HepG2 (cell line): Measurements from ENCODE around the gene EBLN2. TPM values are rescaled to one million over a fixed set of nuclear protein-coding genes. Genes with fewer than 3 reads are reported as not detected.

Experiments
- ATAC-seq: fragments of 200-7000 bp; cut with Tn5 transposase; 3 replicates; pipeline ENCODE4 v1.9.1; 2020; ENCODE audit warnings: mild to moderate bottlenecking, moderate library complexity
- BruUV-seq: library from RNA; stranded (reverse); fragments of 400-500 nt; replicated peaks from 2 replicates; lab custom pipeline; 2021; lab: Mats Ljungman, UMichigan
- CTCF ChIA-PET: fragments of 300-600 bp; formaldehyde crosslinking; extraction: SDS; loops from one replicate; lab custom pipeline; 2021; ENCODE audit warnings: low total read pairs, inconsistent platforms, low intra/inter-chr PET ratio; lab: Yijun Ruan, JAX
- POLR2A ChIA-PET: fragments of 350-600 bp; sonication (Branson Sonifier 250); formaldehyde crosslinking; loops from one replicate; lab custom pipeline; 2020; ENCODE audit warnings: antibody characterized with exemption, inconsistent platforms; lab: Yijun Ruan, JAX
- DNase-seq: peaks from one replicate; pipeline ENCODE4 v3.0.0-alpha.2; 2015; ENCODE audit warnings: low spot score
- FAIRE-seq: peaks from 3 replicates; lab custom pipeline; 2011; peaks lifted over from hg19 to GRCh38; lab: Jason Lieb, UNC
- H2AFZ ChIP-seq: one replicate; pipeline ENCODE4 v1.6.1; 2011; ENCODE audit warnings: low read length, inconsistent platforms
- H3K27ac ChIP-seq: fragments of 300-600 bp; 3 replicates; pipeline ENCODE4 v1.8.0; 2011; ENCODE audit warnings: mixed run types, mild to moderate bottlenecking, mixed read lengths, low read length, inconsistent platforms; ENCODE audit not compliant: insufficient read depth; ENCODE audit errors: extremely low read length
- H3K27me3 ChIP-seq, 2 experiments: fragments of 200-600 bp in 1 of 2; 2 replicates in 1 of 2; 3 replicates in 1 of 2; pipeline versions ENCODE4 v1.6.0 to v1.8.0; 2011; ENCODE audit warnings: low read length in 2 of 2, mild to moderate bottlenecking in 2 of 2, moderate library complexity in 2 of 2, inconsistent platforms in 1 of 2; ENCODE audit not compliant: insufficient read depth in 2 of 2, control insufficient read depth in 1 of 2
- H3K36me3 ChIP-seq, 2 experiments: fragments of 200-600 bp in 1 of 2; replicated peaks in 1 of 2; 2 replicates in 1 of 2; 3 replicates in 1 of 2; pipeline versions ENCODE4 v1.5.1 to v1.8.0; 2011; ENCODE audit warnings: low read length in 2 of 2, inconsistent platforms in 1 of 2; ENCODE audit not compliant: insufficient read depth in 2 of 2, control insufficient read depth in 1 of 2
- H3K4me1 ChIP-seq: 2 replicates; pipeline ENCODE4 v1.5.1; 2012; ENCODE audit warnings: low read length, inconsistent platforms; ENCODE audit not compliant: insufficient read depth
- H3K4me2 ChIP-seq: 2 replicates; pipeline ENCODE4 v1.6.0; 2011; ENCODE audit warnings: low read depth, low read length, inconsistent platforms
- H3K4me3 ChIP-seq, 3 experiments: fragments of 200-600 bp in 1 of 3; sonication (generic), shearing (Covaris generic) in 1 of 3; replicated peaks in 1 of 3; 2 replicates each; pipeline ENCODE4 v1.5.1; 2011 to 2016; ENCODE audit warnings: low read length in 3 of 3, inconsistent platforms in 2 of 3, low read depth in 2 of 3, mild to moderate bottlenecking in 2 of 3, control low read depth in 1 of 3, mixed read lengths in 1 of 3; ENCODE audit not compliant: insufficient read depth in 1 of 3
- H3K79me2 ChIP-seq: one replicate; pipeline ENCODE4 v1.6.1; 2011; ENCODE audit warnings: low read length, inconsistent platforms; ENCODE audit not compliant: insufficient read depth
- H3K9ac ChIP-seq: 2 replicates; pipeline ENCODE4 v1.6.0; 2011; ENCODE audit warnings: mild to moderate bottlenecking, low read depth, low read length, inconsistent platforms; ENCODE audit not compliant: insufficient read depth
- H3K9me3 ChIP-seq: 2 replicates; pipeline ENCODE4 v1.5.1; 2012; ENCODE audit warnings: mild to moderate bottlenecking, low read length
- H4K20me1 ChIP-seq: 2 replicates; pipeline ENCODE4 v1.6.0; 2011; ENCODE audit warnings: inconsistent platforms, mild to moderate bottlenecking, low read length, moderate library complexity; ENCODE audit not compliant: insufficient read depth
- CTCF ChIP-seq: sonication (generic); formaldehyde crosslinking; IDR thresholded peaks from 2 replicates; pipeline ENCODE4 v1.5.0; 2020; ENCODE audit warnings: mild to moderate bottlenecking, missing genetic modification reagents, moderate library complexity
- HBP1 ChIP-seq: IDR thresholded peaks from 2 replicates; pipeline ENCODE4 v1.6.1; 2016; ENCODE audit warnings: low read depth, control low read depth
- MNT ChIP-seq: fragments of 450-650 bp; IDR thresholded peaks from 2 replicates; pipeline ENCODE4 v1.6.1; 2016
- STAG1 ChIP-seq: sonication (generic); formaldehyde crosslinking; IDR thresholded peaks from 2 replicates; pipeline ENCODE4 v1.4.0; 2020; ENCODE audit warnings: missing genetic modification reagents
- ZNF616 ChIP-seq: sonication (generic); formaldehyde crosslinking; IDR thresholded peaks from 2 replicates; pipeline ENCODE4 v1.5.0; 2020; ENCODE audit warnings: low read depth, mild to moderate bottlenecking, missing genetic modification reagents
- ZNF770 ChIP-seq: sonication (generic); formaldehyde crosslinking; IDR thresholded peaks from 2 replicates; pipeline ENCODE4 v1.5.0; 2020; ENCODE audit warnings: mild to moderate bottlenecking, missing genetic modification reagents
- WGBS: methylation state at CpG from one replicate; pipeline ENCODE4 v1.1.6; 2017; ENCODE audit warnings: low lambda C conversion rate; 5-methylcytosine and 5-hydroxymethylcytosine counted together
- in situ Hi-C: cut with HindIII; loops from 2 replicates; pipeline ENCODE4 v1.10.0; 2017; ENCODE audit warnings: low pct_unique_long_range_greater_than_20kb; ENCODE audit not compliant: extremely low pct_ligation_motif_present
- intact Hi-C: fragments of 100-400 bp; cut with micrococcal nuclease; formaldehyde crosslinking; loops from one replicate; pipeline ENCODE4 v1.10.0; 2022; ENCODE audit not compliant: unreplicated experiment
- polyA plus RNA-seq, 8 experiments: library from polyadenylated mRNA; depleted of rRNA in 3 of 8; stranded (reverse) in 7 of 8; unstranded in 1 of 8; fragments of >200 nt; fragmentation: Illumina TruSeq in 4 of 8; extraction: Trizol in 4 of 8; gene quantifications; 2 replicates each; pipeline versions ENCODE4 v1.2.1 to v1.2.3, GENCODE V29; 2011 to 2016; ENCODE audit warnings: low read depth in 4 of 8, missing spikeins in 1 of 8, mixed read lengths in 1 of 8; ENCODE audit not compliant: insufficient read depth in 1 of 8
- total RNA-seq, 5 experiments: library from RNA; depleted of rRNA; stranded (reverse); fragments of >200 nt; fragmentation: Illumina TruSeq; extraction: Trizol; gene quantifications; 2 replicates each; pipeline ENCODE4 v1.2.3, GENCODE V29; 2016; ENCODE audit warnings: low read depth in 1 of 5
- TF ChIP-seq, protein P1 (sequence below): sonication (generic); formaldehyde crosslinking; IDR thresholded peaks from 2 replicates; pipeline ENCODE4 v1.5.0; 2020; ENCODE audit warnings: mild to moderate bottlenecking, missing genetic modification reagents
- TF ChIP-seq, protein P2 (sequence below), 2 experiments: sonication (generic) in 1 of 2; formaldehyde crosslinking in 1 of 2; IDR thresholded peaks; 2 replicates each; pipeline versions ENCODE4 v1.4.0 to v1.6.1; 2016 to 2020; ENCODE audit warnings: borderline replicate concordance in 1 of 2, low read depth in 1 of 2, mild to moderate bottlenecking in 1 of 2, missing genetic modification reagents in 1 of 2

EBLN2 gene
- total and polyA plus RNA-seq, 2 of the 13 experiments (the other 11 are each of a cell fraction or from before 2014, with no cell fraction given) = 3.3 to 8.3 TPM

- POLR2A ChIA-PET = no interaction called here
- CTCF ChIA-PET = no interaction called here
- DNase-seq (peak; percentile 23), ATAC-seq (peak; percentile 80), FAIRE-seq (no peak)
- Histone ChIP-seq H3K4me2 (no peak overlapping the region), H3K4me3 (no peak overlapping the region), H2AFZ (no peak overlapping the region), H3K27me3 (no peaks in the 10 kb centered on the region), H3K9ac (no peak overlapping the region), H3K36me3 (no peaks in the 10 kb centered on the region), H3K27ac (no peak overlapping the region), H4K20me1 (no peaks in the 10 kb centered on the region), H3K4me1 (no peaks in the 10 kb centered on the region), H3K79me2 (no peaks in the 10 kb centered on the region), H3K9me3 (no peaks in the 10 kb centered on the region)
- WGBS = 56% methylated on average over 6 of the region's 6 CpGs
- peak; percentile 30 for TF ChIP-seq STAG1 (CRISPR knock-in tag)
- TF ChIP-seq, protein P1, sequence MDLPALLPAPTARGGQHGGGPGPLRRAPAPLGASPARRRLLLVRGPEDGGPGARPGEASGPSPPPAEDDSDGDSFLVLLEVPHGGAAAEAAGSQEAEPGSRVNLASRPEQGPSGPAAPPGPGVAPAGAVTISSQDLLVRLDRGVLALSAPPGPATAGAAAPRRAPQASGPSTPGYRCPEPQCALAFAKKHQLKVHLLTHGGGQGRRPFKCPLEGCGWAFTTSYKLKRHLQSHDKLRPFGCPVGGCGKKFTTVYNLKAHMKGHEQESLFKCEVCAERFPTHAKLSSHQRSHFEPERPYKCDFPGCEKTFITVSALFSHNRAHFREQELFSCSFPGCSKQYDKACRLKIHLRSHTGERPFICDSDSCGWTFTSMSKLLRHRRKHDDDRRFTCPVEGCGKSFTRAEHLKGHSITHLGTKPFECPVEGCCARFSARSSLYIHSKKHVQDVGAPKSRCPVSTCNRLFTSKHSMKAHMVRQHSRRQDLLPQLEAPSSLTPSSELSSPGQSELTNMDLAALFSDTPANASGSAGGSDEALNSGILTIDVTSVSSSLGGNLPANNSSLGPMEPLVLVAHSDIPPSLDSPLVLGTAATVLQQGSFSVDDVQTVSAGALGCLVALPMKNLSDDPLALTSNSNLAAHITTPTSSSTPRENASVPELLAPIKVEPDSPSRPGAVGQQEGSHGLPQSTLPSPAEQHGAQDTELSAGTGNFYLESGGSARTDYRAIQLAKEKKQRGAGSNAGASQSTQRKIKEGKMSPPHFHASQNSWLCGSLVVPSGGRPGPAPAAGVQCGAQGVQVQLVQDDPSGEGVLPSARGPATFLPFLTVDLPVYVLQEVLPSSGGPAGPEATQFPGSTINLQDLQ (CRISPR knock-in tag) = no peak
- TF ChIP-seq MNT = 0 out of 2 replicates have a peak, but pooled peaks have one; percentile 8
- 0 out of 2 replicates have a peak, but pooled peaks have one; percentile 22 for TF ChIP-seq CTCF (CRISPR knock-in tag)
- TF ChIP-seq ZNF770 (CRISPR knock-in tag) = no peak
- TF ChIP-seq, protein P2, sequence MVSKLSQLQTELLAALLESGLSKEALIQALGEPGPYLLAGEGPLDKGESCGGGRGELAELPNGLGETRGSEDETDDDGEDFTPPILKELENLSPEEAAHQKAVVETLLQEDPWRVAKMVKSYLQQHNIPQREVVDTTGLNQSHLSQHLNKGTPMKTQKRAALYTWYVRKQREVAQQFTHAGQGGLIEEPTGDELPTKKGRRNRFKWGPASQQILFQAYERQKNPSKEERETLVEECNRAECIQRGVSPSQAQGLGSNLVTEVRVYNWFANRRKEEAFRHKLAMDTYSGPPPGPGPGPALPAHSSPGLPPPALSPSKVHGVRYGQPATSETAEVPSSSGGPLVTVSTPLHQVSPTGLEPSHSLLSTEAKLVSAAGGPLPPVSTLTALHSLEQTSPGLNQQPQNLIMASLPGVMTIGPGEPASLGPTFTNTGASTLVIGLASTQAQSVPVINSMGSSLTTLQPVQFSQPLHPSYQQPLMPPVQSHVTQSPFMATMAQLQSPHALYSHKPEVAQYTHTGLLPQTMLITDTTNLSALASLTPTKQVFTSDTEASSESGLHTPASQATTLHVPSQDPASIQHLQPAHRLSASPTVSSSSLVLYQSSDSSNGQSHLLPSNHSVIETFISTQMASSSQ (IDR thresholded peaks at IDR 0.05; ENCODE audit: low read depth) = no peak
- TF ChIP-seq, protein P2 (CRISPR knock-in tag; IDR thresholded peaks at IDR 0.05; ENCODE audit: borderline replicate concordance) = no peak
- no peak for TF ChIP-seq ZNF616 (CRISPR knock-in tag)
- TF ChIP-seq HBP1 (CRISPR knock-in tag) = no peak
- in situ Hi-C loops = loop anchor here (25.0 kb wide), 1 partner anchor 1382 kb away; no protein-coding TSS in a partner anchor
- BruUV-seq = no TSS peak
- intact Hi-C loops = loop anchor here (5.0 kb wide), 1 partner anchor 633 kb away; no protein-coding TSS in a partner anchor
Observed at GRCh38 chr3:73094129-73094528, 32.7 kb downstream of the EBLN2 start.
